OCI-M2 (cell line): ENCODE results near the gene TPK1.
"Not testable (repeated sequence)": the region's sequence is repeated elsewhere in the genome, so short reads cannot be mapped to it uniquely, and the experiment has no call there.

Experiments
- DNase-seq: peaks from one replicate; lab custom pipeline; 2025; ENCODE audit not compliant: unreplicated experiment; lab: John Stamatoyannopoulos, UW

Gene TPK1

GRCh38 chr7:144649120-144649519 lies 186.7 kb downstream of the TPK1 start:
- no peak for DNase-seq

- no peak for DNase-seq
Measured at GRCh38 chr7:144641389-144642044, 194.3 kb downstream of the TPK1 start.

GRCh38 chr7:144632724-144633123 lies 203.1 kb downstream of the TPK1 start:
- no peak for DNase-seq

GRCh38 chr7:144629598-144629997 lies 206.3 kb downstream of the TPK1 start:
- DNase-seq = no peak

GRCh38 chr7:144629011-144629410 lies 206.8 kb downstream of the TPK1 start:
- DNase-seq = no peak

GRCh38 chr7:144628176-144628575 lies 207.7 kb downstream of the TPK1 start:
- no peak for DNase-seq

GRCh38 chr7:144622745-144623144 lies 213.1 kb downstream of the TPK1 start:
- no peak for DNase-seq

- no peak for DNase-seq
Measured at GRCh38 chr7:144606261-144606660, 229.6 kb downstream of the TPK1 start.

GRCh38 chr7:144596953-144597352 lies 238.9 kb downstream of the TPK1 start:
- DNase-seq = no peak

DNA sequence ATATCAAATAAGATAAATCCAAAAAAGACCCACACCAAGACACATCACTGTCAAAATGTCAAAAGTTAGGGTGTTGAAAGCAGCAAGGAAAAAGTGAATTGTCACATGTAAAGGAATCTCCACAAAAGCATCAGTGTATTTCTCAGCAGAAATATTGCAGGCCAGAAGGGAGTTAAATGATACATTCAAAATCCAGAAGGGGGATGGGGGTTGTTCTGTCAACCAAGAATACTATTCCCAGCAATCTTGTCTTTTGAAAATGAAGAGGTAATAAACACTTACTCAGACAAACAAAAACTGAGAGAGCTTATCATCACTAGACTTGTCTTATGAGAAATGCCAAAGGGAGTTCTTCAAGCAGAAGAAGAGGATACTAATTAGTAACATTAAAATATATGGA lies 241.3 kb downstream of the TPK1 start:
- DNase-seq = no peak

DNA sequence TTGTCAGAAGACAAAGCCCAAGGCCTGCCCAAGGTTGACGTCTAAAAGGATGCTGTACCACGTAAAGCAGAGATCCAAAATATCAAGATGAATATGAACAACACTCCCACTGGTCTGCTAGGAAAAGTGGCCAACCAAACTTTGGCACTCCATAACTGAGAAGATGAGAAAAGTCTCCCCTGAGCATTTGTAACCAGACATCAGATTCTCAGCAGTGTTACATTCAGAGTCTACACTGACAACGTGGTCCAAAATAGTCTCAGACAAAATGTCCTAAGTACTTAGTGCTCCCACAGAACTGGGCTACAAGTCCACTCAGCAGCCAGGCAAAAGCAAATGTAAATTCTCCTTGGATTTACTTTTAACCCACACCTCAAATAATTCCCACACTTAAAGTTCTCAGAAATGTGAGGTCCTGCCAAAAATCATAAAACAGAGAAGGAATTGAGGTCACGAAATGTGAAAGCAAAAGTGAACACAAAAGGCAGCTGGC lies 247.2 kb downstream of the TPK1 start:
- no peak for DNase-seq

DNA sequence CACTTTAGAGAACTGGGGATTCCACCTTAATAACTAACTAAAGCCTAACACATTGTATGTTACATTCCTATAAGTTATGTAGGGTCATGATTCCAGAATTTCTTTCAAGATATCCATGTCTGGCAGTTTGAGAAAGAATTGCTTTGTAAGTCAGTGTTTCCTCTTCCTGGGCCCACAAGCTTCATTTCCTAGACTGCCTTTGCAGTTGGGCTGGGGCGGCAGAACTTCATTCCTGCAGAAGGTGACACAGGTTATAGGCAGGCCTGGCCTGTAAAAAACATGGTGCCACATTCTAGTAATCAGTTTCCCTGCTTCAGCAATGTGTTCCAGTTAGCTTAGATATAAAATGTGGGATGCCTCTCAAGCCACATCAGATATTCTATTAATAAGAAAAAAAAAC lies 248.2 kb downstream of the TPK1 start:
- DNase-seq = no peak

DNA sequence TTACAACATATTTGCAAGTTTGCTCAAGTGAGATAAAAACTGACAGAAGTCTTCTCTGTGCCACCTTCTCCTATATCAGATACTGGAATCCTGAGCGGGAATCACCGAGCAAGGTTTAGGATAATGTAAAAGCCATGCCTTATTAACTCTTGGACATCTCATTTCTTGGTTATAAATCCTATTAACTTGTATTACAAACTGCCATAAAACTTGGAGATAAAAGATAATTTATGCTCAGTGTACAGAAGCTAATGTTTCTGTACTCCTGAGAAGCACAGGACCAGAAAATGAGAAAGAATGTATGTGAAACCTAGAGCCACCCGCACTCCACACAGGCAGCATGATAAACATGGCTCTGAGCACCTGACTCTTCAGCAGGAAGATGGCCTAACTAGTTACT lies 251.1 kb downstream of the TPK1 start:
- no peak for DNase-seq

DNA sequence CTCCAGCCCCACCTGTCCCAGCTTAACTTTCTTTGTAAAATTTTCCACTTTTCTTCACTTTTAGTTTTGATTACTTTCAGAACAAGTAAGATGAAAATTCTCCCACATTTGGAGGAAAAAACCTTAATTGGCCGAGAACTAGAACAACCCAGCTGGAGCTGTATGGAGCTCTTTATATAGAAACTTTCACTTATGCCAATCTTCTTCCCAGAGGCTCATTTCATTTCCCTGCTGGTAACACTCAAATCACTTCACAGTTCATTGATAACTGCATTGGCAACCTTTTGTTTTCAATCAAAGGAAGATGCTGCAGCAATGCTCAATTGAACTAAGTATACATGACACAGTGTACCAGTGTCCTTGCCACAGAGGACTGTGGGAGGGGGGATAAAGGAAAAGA lies 256.2 kb downstream of the TPK1 start:
- DNase-seq = no peak

DNA sequence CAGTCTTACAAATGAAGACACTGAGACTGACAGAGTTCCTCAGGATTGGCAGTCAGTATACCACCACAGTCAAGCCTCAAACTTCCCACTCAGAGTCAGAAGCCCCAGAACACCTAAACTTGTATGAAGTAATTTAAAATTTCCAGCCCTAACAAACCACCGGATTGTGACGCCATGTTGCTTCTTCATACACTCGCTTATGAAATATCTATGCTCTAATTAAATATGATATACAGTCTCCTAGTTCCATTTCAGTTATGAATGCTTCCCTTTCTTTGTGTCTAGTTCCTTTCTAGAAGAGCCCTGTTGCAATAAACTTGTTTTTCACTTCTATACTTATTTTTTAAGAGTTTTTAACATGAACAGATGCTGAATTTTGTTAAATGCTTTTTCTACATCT lies 260.4 kb downstream of the TPK1 start:
- DNase-seq = no peak

- DNase-seq = not testable (repeated sequence)
Measured at GRCh38 chr7:144574753-144575152, 261.1 kb downstream of the TPK1 start.

DNA sequence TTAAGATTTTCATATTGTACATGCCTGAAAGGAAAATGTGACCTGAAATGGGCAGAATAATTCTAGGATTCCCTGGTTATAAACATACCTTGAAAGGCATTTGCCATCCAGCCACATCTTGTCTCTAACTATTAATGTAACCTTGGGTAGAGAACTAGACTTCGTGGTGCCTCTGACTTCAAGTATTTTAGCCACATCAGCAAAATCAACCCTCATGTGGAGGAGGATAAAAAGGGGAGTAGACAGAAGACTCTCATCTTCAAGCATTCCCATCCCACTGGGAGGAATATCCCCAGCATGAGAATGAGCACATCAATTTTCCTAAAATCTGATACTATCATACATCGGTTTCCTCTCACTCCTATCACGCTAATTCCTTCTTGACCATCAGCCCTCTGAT lies 267.6 kb downstream of the TPK1 start:
- no peak for DNase-seq

DNA sequence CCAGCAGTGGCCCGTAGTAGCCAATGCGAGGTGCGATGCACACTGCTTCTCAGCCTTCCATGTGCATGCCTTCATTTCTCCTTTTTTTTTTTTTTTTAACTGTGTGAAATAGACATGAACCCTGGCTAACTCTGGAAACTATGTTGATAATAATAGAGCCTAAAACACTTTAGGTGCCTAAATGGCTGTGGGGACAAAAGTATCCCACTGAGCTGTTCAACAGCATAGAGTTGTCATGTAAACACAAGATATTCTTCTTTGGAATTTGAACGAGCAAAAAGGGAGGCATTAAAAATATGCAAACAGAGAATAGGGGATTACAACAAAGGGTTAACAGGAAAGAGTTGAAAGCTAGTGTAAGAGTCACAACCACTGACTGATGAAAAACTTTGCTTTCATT lies 270.3 kb downstream of the TPK1 start:
- DNase-seq = no peak

GRCh38 chr7:144549861-144550260 lies 286.0 kb downstream of the TPK1 start:
- DNase-seq = no peak

- DNase-seq = no peak
Measured at GRCh38 chr7:144548556-144548955, 287.3 kb downstream of the TPK1 start.

DNA sequence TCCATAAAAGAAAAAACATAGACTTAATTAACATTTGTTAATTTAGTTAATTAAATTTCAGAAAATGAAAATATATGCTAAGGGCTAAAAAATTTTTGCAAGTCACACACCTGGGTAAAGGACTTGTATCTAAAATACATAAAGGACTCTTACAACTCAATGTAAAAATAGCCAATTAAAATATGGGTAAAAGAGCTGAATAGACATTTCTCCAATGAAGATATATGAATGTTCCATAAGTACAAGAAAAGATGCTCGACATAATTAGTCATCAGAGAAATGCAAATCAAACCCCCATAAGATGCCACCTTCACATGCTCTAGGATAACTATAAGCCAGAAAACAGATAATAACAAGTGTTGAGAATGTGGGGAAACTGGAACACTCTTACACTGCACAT lies 288.0 kb downstream of the TPK1 start:
- DNase-seq = no peak

DNA sequence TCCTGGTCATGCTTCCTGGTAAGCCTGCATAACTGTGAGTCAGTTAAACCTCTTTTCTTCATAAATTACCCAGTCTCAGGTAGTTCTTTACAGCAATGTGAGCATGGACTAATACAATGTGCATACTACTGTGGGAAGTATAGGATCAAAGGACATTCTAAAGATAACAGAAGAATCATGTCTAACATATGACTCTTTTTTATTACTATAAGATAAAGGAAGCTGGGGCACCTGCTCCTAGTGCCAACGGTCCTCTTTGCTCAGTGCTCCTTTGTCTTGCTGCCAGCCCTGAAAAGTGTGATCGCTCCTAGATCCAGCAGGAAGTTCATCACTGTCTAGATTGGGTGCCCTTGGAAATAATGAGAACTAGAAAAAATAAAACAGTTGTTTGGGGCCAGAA lies 289.1 kb downstream of the TPK1 start:
- no peak for DNase-seq

- no peak for DNase-seq
Measured at GRCh38 chr7:144545330-144545729, 290.5 kb downstream of the TPK1 start.
